H9 (cell line): Measurements from ENCODE around the gene RAC2. TPM values are rescaled to one million over a fixed set of nuclear protein-coding genes. Genes with fewer than 3 reads are reported as not detected.

Experiments
- DNase-seq: peaks from one replicate; pipeline ENCODE4 v3.0.0-alpha.2; 2017
- H2AFZ ChIP-seq: one replicate; pipeline ENCODE4 v1.6.1; 2013; ENCODE audit warnings: mild to moderate bottlenecking, low read length, control low read depth, moderate library complexity
- H2AK5ac ChIP-seq: 2 replicates; pipeline ENCODE4 v1.6.1; 2013; ENCODE audit warnings: low read length, control low read depth, mixed read lengths; ENCODE audit not compliant: insufficient read length
- H2BK120ac ChIP-seq: one replicate; pipeline ENCODE4 v1.6.1; 2013; ENCODE audit warnings: low read depth, mild to moderate bottlenecking, low read length, control low read depth, inconsistent platforms; ENCODE audit not compliant: poor library complexity, severe bottlenecking
- H2BK12ac ChIP-seq: 2 replicates; pipeline ENCODE4 v1.6.1; 2013; ENCODE audit warnings: low read length, control low read depth, mixed read lengths, low read depth; ENCODE audit not compliant: insufficient read length
- H2BK15ac ChIP-seq: 2 replicates; pipeline ENCODE4 v1.6.1; 2013; ENCODE audit warnings: low read depth, low read length, control low read depth
- H2BK20ac ChIP-seq: one replicate; pipeline ENCODE4 v1.6.1; 2013; ENCODE audit warnings: low read depth, mild to moderate bottlenecking, low read length, control low read depth, inconsistent platforms; ENCODE audit not compliant: poor library complexity, severe bottlenecking
- H2BK5ac ChIP-seq: 2 replicates; pipeline ENCODE4 v1.6.1; 2013; ENCODE audit warnings: low read length, control low read depth, mixed read lengths; ENCODE audit not compliant: insufficient read length
- H3K14ac ChIP-seq: 2 replicates; pipeline ENCODE4 v1.6.1; 2013; ENCODE audit warnings: low read length, control low read depth; ENCODE audit not compliant: insufficient read depth
- H3K18ac ChIP-seq: 2 replicates; pipeline ENCODE4 v1.6.1; 2013; ENCODE audit warnings: low read depth, mild to moderate bottlenecking, mixed read lengths, low read length, control low read depth; ENCODE audit not compliant: insufficient read length
- H3K23ac ChIP-seq: 2 replicates; pipeline ENCODE4 v1.6.1; 2013; ENCODE audit warnings: low read length, control low read depth, mixed read lengths, low read depth; ENCODE audit not compliant: insufficient read length
- H3K23me2 ChIP-seq: 2 replicates; pipeline ENCODE4 v1.6.1; 2013; ENCODE audit warnings: low read depth, mild to moderate bottlenecking, mixed read lengths, low read length, control low read depth; ENCODE audit not compliant: insufficient read length, poor library complexity, severe bottlenecking
- H3K27ac ChIP-seq: 2 replicates; pipeline ENCODE4 v1.5.1; 2013; ENCODE audit warnings: low read length, control low read depth, mixed read lengths, low read depth; ENCODE audit not compliant: insufficient read length
- H3K27me3 ChIP-seq: 2 replicates; pipeline ENCODE4 v1.6.1; 2013; ENCODE audit warnings: low read length, control low read depth, inconsistent platforms; ENCODE audit not compliant: insufficient read depth
- H3K4ac ChIP-seq: 2 replicates; pipeline ENCODE4 v1.6.1; 2013; ENCODE audit warnings: low read depth, mild to moderate bottlenecking, control low read depth, inconsistent platforms, low read length, moderate library complexity
- H3K4me1 ChIP-seq: 2 replicates; pipeline ENCODE4 v1.6.1; 2013; ENCODE audit warnings: low read length, control low read depth, inconsistent platforms; ENCODE audit not compliant: insufficient read depth
- H3K4me2 ChIP-seq: 2 replicates; pipeline ENCODE4 v1.6.1; 2013; ENCODE audit warnings: low read length, control low read depth, mixed read lengths; ENCODE audit not compliant: insufficient read length, insufficient read depth
- H3K56ac ChIP-seq: 2 replicates; pipeline ENCODE4 v1.6.1; 2013; ENCODE audit warnings: low read depth, mild to moderate bottlenecking, mixed read lengths, low read length, control low read depth; ENCODE audit not compliant: insufficient read length
- H3K79me1 ChIP-seq: 2 replicates; pipeline ENCODE4 v1.6.1; 2013; ENCODE audit warnings: low read depth, mild to moderate bottlenecking, moderate library complexity, low read length, control low read depth, inconsistent platforms; ENCODE audit not compliant: insufficient read depth, poor library complexity, severe bottlenecking
- H3K79me2 ChIP-seq: 2 replicates; pipeline ENCODE4 v1.6.1; 2013; ENCODE audit warnings: low read length, control low read depth, inconsistent platforms; ENCODE audit not compliant: insufficient read depth
- H3K9ac ChIP-seq: 2 replicates; pipeline ENCODE4 v1.6.1; 2013; ENCODE audit warnings: low read length, control low read depth, mixed read lengths; ENCODE audit not compliant: insufficient read length; ENCODE audit errors: extremely low read depth
- H3K9me3 ChIP-seq: one replicate; pipeline ENCODE4 v1.6.1; 2013; ENCODE audit warnings: low read depth, low read length, inconsistent platforms; ENCODE audit not compliant: control insufficient read depth
- H3T11ph ChIP-seq: one replicate; pipeline ENCODE4 v1.6.1; 2013; ENCODE audit warnings: mild to moderate bottlenecking, low read length, control low read depth, inconsistent platforms
- H4K20me1 ChIP-seq: one replicate; pipeline ENCODE4 v1.6.1; 2013; ENCODE audit not compliant: control insufficient read depth, insufficient read length, insufficient read depth
- H4K5ac ChIP-seq: 2 replicates; pipeline ENCODE4 v1.6.1; 2013; ENCODE audit warnings: low read depth, mild to moderate bottlenecking, mixed read lengths, low read length, control low read depth; ENCODE audit not compliant: insufficient read length
- H4K8ac ChIP-seq: replicated peaks from 2 replicates; pipeline ENCODE4 v1.6.1; 2013; ENCODE audit warnings: low read length, control low read depth, mixed read lengths, low read depth; ENCODE audit not compliant: insufficient read length
- H4K91ac ChIP-seq: 2 replicates; pipeline ENCODE4 v1.6.1; 2013; ENCODE audit warnings: low read depth, mild to moderate bottlenecking, moderate library complexity, mixed read lengths, low read length, control low read depth; ENCODE audit not compliant: insufficient read length
- H3K27ac Mint-ChIP-seq, 3 experiments: 2 replicates in 2 of 3; 3 replicates in 1 of 3; pipeline ENCODE4 v1.8.0; 2020 to 2021; ENCODE audit warnings: mixed read lengths in 3 of 3, mild to moderate bottlenecking in 1 of 3, moderate library complexity in 1 of 3
- H3K27me3 Mint-ChIP-seq: 2 replicates; pipeline ENCODE4 v1.8.0; 2021; ENCODE audit warnings: low read depth, mild to moderate bottlenecking, moderate library complexity, mixed read lengths
- H3K36me3 Mint-ChIP-seq, 3 experiments: 2 replicates in 2 of 3; 3 replicates in 1 of 3; pipeline ENCODE4 v1.8.0; 2020 to 2021; ENCODE audit warnings: low read depth in 3 of 3, mixed read lengths in 3 of 3; ENCODE audit not compliant: insufficient read depth in 1 of 3
- H3K4me1 Mint-ChIP-seq, 2 experiments: 2 replicates each; pipeline ENCODE4 v1.8.0; 2020; ENCODE audit warnings: mixed read lengths in 2 of 2
- H3K4me3 Mint-ChIP-seq, 2 experiments: 2 replicates in 1 of 2; 3 replicates in 1 of 2; pipeline ENCODE4 v1.8.0; 2020 to 2021; ENCODE audit warnings: mild to moderate bottlenecking in 2 of 2, mixed read lengths in 2 of 2, moderate library complexity in 1 of 2
- H3K9me3 Mint-ChIP-seq, 2 experiments: 2 replicates in 1 of 2; 3 replicates in 1 of 2; pipeline ENCODE4 v1.8.0; 2020; ENCODE audit warnings: mild to moderate bottlenecking in 2 of 2, mixed read lengths in 2 of 2, moderate library complexity in 1 of 2
- WGBS: extraction: QIAGEN DNeasy Blood & Tissue Kit; methylation state at CpG from one replicate; pipeline ENCODE4 v1.1.7; 2013; ENCODE audit warnings: missing lambda C conversion rate, low lambda C conversion rate, mixed read lengths; ENCODE audit not compliant: insufficient read length; ENCODE audit errors: extremely low coverage; 5-methylcytosine and 5-hydroxymethylcytosine counted together
- total RNA-seq: library from RNA; stranded (reverse); gene quantifications from 2 replicates; pipeline ENCODE4 v1.2.1, GENCODE V29; 2021
- TF ChIP-seq, protein P1 (sequence below): fragments of 200-600 bp; sonication (generic); conservative IDR thresholded peaks from 3 replicates; pipeline ENCODE4 v1.8.0; 2021; ENCODE audit warnings: antibody characterized with exemption, mild to moderate bottlenecking

The RAC2 gene
- total RNA-seq, 1 experiment from 2014 or later: 2.8 TPM

DNA sequence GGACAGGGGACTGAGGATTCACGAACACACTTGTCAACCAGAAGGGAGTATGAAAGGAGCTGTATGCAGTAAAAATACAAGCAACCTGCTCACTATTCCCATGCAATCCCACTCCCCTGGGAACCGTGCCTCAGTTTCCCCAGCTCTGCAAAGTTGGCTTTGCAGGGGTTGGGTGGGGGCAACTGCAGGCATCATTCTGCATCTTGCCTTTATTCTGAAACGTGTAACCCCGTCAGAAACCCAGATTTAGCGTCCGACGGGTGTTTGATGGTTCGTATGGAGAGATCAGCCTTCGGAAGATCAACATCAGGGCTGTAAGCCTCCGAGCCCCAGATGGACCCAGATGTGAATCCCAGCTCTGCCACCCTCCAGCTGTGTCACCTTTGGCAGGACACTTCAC is 41.9 kb upstream of the RAC2 start:
- Histone ChIP-seq H2BK12ac (no peak overlapping the region), H3T11ph (no peak overlapping the region), H3K4ac (no peak overlapping the region), H2BK120ac (no peak overlapping the region), H2AFZ (no peak overlapping the region), H3K27ac (no peak overlapping the region), H2AK5ac (no peak overlapping the region), H3K4me1 (no peaks in the 10 kb centered on the region; the same call in 1 of the 2 replicates), H4K8ac (no peak overlapping the region), H3K14ac (no peak overlapping the region), H3K56ac (no peak overlapping the region), H4K20me1 (no peaks in the 10 kb centered on the region), H3K18ac (no peak overlapping the region), H3K23ac (no peak overlapping the region), H2BK20ac (no peak overlapping the region), H3K9ac (no peak overlapping the region), H2BK15ac (no peak overlapping the region), H3K79me1 (no peaks in the 10 kb centered on the region), H3K27me3 (no peaks in the 10 kb centered on the region), H4K91ac (no peak overlapping the region), H3K9me3 (no peaks in the 10 kb centered on the region), H3K23me2 (no peaks in the 10 kb centered on the region), H4K5ac (no peak overlapping the region), H3K4me2 (no peak overlapping the region), H3K79me2 (no peaks in the 10 kb centered on the region), H2BK5ac (no peak overlapping the region)
- H3K4me1 Mint-ChIP-seq: peaks cover 11 to 26% of the 10 kb centered on the region in 2 experiments
- no CpG with 5 or more reads among the region's 10 CpGs for WGBS
- TF ChIP-seq, protein P1, sequence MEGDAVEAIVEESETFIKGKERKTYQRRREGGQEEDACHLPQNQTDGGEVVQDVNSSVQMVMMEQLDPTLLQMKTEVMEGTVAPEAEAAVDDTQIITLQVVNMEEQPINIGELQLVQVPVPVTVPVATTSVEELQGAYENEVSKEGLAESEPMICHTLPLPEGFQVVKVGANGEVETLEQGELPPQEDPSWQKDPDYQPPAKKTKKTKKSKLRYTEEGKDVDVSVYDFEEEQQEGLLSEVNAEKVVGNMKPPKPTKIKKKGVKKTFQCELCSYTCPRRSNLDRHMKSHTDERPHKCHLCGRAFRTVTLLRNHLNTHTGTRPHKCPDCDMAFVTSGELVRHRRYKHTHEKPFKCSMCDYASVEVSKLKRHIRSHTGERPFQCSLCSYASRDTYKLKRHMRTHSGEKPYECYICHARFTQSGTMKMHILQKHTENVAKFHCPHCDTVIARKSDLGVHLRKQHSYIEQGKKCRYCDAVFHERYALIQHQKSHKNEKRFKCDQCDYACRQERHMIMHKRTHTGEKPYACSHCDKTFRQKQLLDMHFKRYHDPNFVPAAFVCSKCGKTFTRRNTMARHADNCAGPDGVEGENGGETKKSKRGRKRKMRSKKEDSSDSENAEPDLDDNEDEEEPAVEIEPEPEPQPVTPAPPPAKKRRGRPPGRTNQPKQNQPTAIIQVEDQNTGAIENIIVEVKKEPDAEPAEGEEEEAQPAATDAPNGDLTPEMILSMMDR: no peak
- peaks cover 35% of the 10 kb centered on the region for H3K27me3 Mint-ChIP-seq
- no peak for DNase-seq
- H3K27ac Mint-ChIP-seq: no peak overlapping the region; a peak in 1 of 7 replicates
- no peak overlapping the region for H3K4me3 Mint-ChIP-seq
- H3K36me3 Mint-ChIP-seq: no peaks in the 10 kb centered on the region; a peak in 1 of 7 replicates
- H3K9me3 Mint-ChIP-seq: no peaks in the 10 kb centered on the region; a peak in 1 of 5 replicates
